HEK293T (cell line): ENCODE results near the gene SFMBT1.

Experiments used
- ARNT ChIP-seq: fragments of 450-650 bp; IDR thresholded peaks from 2 replicates; pipeline ENCODE4 v1.6.1; 2017; ENCODE audit warnings: mild to moderate bottlenecking
- ELF4 ChIP-seq: fragments of 450-650 bp; IDR thresholded peaks from 2 replicates; pipeline ENCODE4 v1.6.1; 2017; ENCODE audit warnings: antibody characterized with exemption
- FOXK2 ChIP-seq: fragments of 450-650 bp; IDR thresholded peaks from 2 replicates; pipeline ENCODE4 v1.6.1; 2016; ENCODE audit warnings: mild to moderate bottlenecking
- FOXM1 ChIP-seq: fragments of 450-650 bp; IDR thresholded peaks from 2 replicates; pipeline ENCODE4 v1.6.1; 2017; ENCODE audit warnings: mild to moderate bottlenecking, borderline replicate concordance
- HDGF ChIP-seq: fragments of 450-650 bp; IDR thresholded peaks from 2 replicates; pipeline ENCODE4 v1.6.1; 2017; ENCODE audit warnings: antibody characterized with exemption, borderline replicate concordance
- L3MBTL2 ChIP-seq: fragments of 450-650 bp; conservative IDR thresholded peaks from 2 replicates; pipeline ENCODE4 v1.6.1; 2016; ENCODE audit warnings: mild to moderate bottlenecking
- LEF1 ChIP-seq: fragments of 450-650 bp; IDR thresholded peaks from 2 replicates; pipeline ENCODE4 v1.6.1; 2017; ENCODE audit warnings: mild to moderate bottlenecking, borderline replicate concordance
- SP1 ChIP-seq: fragments of 450-650 bp; IDR thresholded peaks from 2 replicates; pipeline ENCODE4 v1.6.1; 2017
- SUZ12 ChIP-seq: fragments of 450-650 bp; IDR thresholded peaks from 2 replicates; pipeline ENCODE4 v1.6.1; 2016; ENCODE audit warnings: mild to moderate bottlenecking
- TARDBP ChIP-seq: fragments of 450-650 bp; IDR thresholded peaks from 2 replicates; pipeline ENCODE4 v1.6.1; 2016
- ZNF384 ChIP-seq: fragments of 450-650 bp; IDR thresholded peaks from 2 replicates; pipeline ENCODE4 v1.6.1; 2016
- TF ChIP-seq, protein P1 (sequence below): fragments of 450-650 bp; IDR thresholded peaks from 2 replicates; pipeline ENCODE4 v1.6.1; 2016

DNA sequence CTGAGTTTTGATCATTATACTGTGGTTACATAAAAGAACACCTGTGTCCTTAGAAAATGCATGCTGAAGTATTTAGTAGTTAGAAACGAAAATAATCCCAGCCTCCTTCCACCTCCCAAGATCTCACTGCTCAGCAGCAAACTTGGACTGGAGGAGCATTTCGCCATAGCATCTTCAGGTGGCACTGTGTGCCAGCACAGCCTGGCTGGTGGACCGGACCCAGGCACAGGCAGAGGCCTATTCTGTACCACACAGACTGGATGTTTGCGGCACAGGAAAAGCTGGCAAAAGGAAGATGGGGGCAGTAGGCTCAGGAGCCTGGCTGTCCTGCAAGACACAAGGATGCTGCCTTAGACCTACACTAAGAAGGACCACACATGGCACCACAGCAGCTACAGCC lies 158.7 kb downstream of the SFMBT1 start:
- TF ChIP-seq ARNT (no peak), SP1 (no peak), ZNF384 (no peak), HDGF (no peak), FOXM1 (no peak), ELF4 (no peak), L3MBTL2 (no peak), TARDBP (no peak), LEF1 (no peak), SUZ12 (no peak), FOXK2 (no peak)
- TF ChIP-seq, protein P1, sequence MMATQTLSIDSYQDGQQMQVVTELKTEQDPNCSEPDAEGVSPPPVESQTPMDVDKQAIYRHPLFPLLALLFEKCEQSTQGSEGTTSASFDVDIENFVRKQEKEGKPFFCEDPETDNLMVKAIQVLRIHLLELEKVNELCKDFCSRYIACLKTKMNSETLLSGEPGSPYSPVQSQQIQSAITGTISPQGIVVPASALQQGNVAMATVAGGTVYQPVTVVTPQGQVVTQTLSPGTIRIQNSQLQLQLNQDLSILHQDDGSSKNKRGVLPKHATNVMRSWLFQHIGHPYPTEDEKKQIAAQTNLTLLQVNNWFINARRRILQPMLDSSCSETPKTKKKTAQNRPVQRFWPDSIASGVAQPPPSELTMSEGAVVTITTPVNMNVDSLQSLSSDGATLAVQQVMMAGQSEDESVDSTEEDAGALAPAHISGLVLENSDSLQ, result no peak
